ENCODE measurements around the gene PTGR3.

PTGR3 gene

GRCh38 chr18:75234901-75235300, 26.0 kb upstream of the PTGR3 start:
- H3K9me3 ChIP-seq (ENCODE audit: insufficient read depth, low read length, severe bottlenecking), result no peaks in the 10 kb centered on the region
- H3K36me3 ChIP-seq (ENCODE audit: insufficient read depth, low read length), result peaks cover 37% of the 10 kb centered on the region
- DNase-seq (no peak), ATAC-seq (ENCODE audit: insufficient read depth, low read depth) (no peak)
- no peaks in the 10 kb centered on the region for H3K27me3 ChIP-seq (ENCODE audit: insufficient read depth, low read length, poor library complexity)
- H4K20me1 ChIP-seq (ENCODE audit: insufficient read depth, low read length), result peaks cover 43% of the 10 kb centered on the region
- no peak overlapping the region for H2AFZ ChIP-seq (ENCODE audit: low read depth, low read length)
- H3K9ac ChIP-seq (ENCODE audit: low read depth, low read length), result no peak overlapping the region
- peaks cover 96% of the 10 kb centered on the region for H3K79me2 ChIP-seq (ENCODE audit: insufficient read depth, low read length)
- no peaks in the 10 kb centered on the region for H3K4me1 ChIP-seq (ENCODE audit: insufficient read depth, low read length)
- TF ChIP-seq EZH2 (IDR thresholded peaks at IDR 0.05; ENCODE audit: borderline replicate concordance, low read depth, low read length, severe bottlenecking), result no peak
- TF ChIP-seq CTCF (IDR thresholded peaks at IDR 0.05; ENCODE audit: borderline replicate concordance, extremely low read depth, low read length, poor library complexity, severe bottlenecking), result no peak
- no peak overlapping the region for H3K27ac ChIP-seq (ENCODE audit: low read length)
- H3K4me2 ChIP-seq (ENCODE audit: insufficient read depth, low read length), result no peak overlapping the region
- H3K4me3 ChIP-seq (ENCODE audit: low read depth in 1 of 2, low read length in 2 of 2), result no peak overlapping the region

- Histone ChIP-seq H3K9me3 (ENCODE audit: insufficient read depth, low read length, severe bottlenecking) (no peaks in the 10 kb centered on the region), H3K36me3 (ENCODE audit: insufficient read depth, low read length) (peaks cover 50% of the 10 kb centered on the region), H4K20me1 (ENCODE audit: insufficient read depth, low read length) (peaks cover 52% of the 10 kb centered on the region), H3K27me3 (ENCODE audit: insufficient read depth, low read length, poor library complexity) (no peaks in the 10 kb centered on the region), H3K27ac (ENCODE audit: low read length) (no peak overlapping the region), H3K9ac (ENCODE audit: low read depth, low read length) (no peak overlapping the region), H3K4me3 (ENCODE audit: low read depth in 1 of 2, low read length in 2 of 2) (no peak overlapping the region), H3K79me2 (ENCODE audit: insufficient read depth, low read length) (peaks cover 98% of the 10 kb centered on the region), H2AFZ (ENCODE audit: low read depth, low read length) (no peak overlapping the region), H3K4me2 (ENCODE audit: insufficient read depth, low read length) (no peak overlapping the region), H3K4me1 (ENCODE audit: insufficient read depth, low read length) (no peaks in the 10 kb centered on the region)
- ATAC-seq (ENCODE audit: insufficient read depth, low read depth), result peak; percentile 57
- no peak for TF ChIP-seq EZH2 (IDR thresholded peaks at IDR 0.05; ENCODE audit: borderline replicate concordance, low read depth, low read length, severe bottlenecking)
- TF ChIP-seq CTCF (IDR thresholded peaks at IDR 0.05; ENCODE audit: borderline replicate concordance, extremely low read depth, low read length, poor library complexity, severe bottlenecking), result peak; percentile 11
- no peak for DNase-seq
These were observed 22.1 kb upstream of the PTGR3 start for GRCh38 chr18:75231053-75231406.

- no peaks in the 10 kb centered on the region for H3K27me3 ChIP-seq (ENCODE audit: insufficient read depth, low read length, poor library complexity)
- H3K4me2 ChIP-seq (ENCODE audit: insufficient read depth, low read length), result no peak overlapping the region
- no peak for ATAC-seq (ENCODE audit: insufficient read depth, low read depth)
- H3K9ac ChIP-seq (ENCODE audit: low read depth, low read length), result no peak overlapping the region
- H3K9me3 ChIP-seq (ENCODE audit: insufficient read depth, low read length, severe bottlenecking), result no peaks in the 10 kb centered on the region
- H3K4me3 ChIP-seq (ENCODE audit: low read depth in 1 of 2, low read length in 2 of 2), result no peak overlapping the region
- no peak overlapping the region for H2AFZ ChIP-seq (ENCODE audit: low read depth, low read length)
- H3K4me1 ChIP-seq (ENCODE audit: insufficient read depth, low read length), result no peaks in the 10 kb centered on the region
- H3K79me2 ChIP-seq (ENCODE audit: insufficient read depth, low read length), result peaks cover 98% of the 10 kb centered on the region
- no peak overlapping the region for H3K27ac ChIP-seq (ENCODE audit: low read length)
- peaks cover 50% of the 10 kb centered on the region for H4K20me1 ChIP-seq (ENCODE audit: insufficient read depth, low read length)
- DNase-seq, result no peak
- TF ChIP-seq CTCF (IDR thresholded peaks at IDR 0.05; ENCODE audit: borderline replicate concordance, extremely low read depth, low read length, poor library complexity, severe bottlenecking) (no peak), EZH2 (IDR thresholded peaks at IDR 0.05; ENCODE audit: borderline replicate concordance, low read depth, low read length, severe bottlenecking) (no peak)
- H3K36me3 ChIP-seq (ENCODE audit: insufficient read depth, low read length), result peaks cover 46% of the 10 kb centered on the region
These were observed 21.5 kb upstream of the PTGR3 start for GRCh38 chr18:75230163-75231052.
